Bronchial epithelial cell (primary cell): ENCODE results near the gene SPRING1. TPM values are rescaled to one million over a fixed set of nuclear protein-coding genes. Genes with fewer than 3 reads are reported as not detected.

ENCODE experiments used
- DNase-seq: peaks from one replicate; pipeline ENCODE4 v3.0.0-alpha.2; 2010; ENCODE audit warnings: low read depth
- FAIRE-seq: peaks from 2 replicates; lab custom pipeline; 2011; peaks lifted over from hg19 to GRCh38; lab: Jason Lieb, UNC
- H3K27me3 ChIP-seq: 2 replicates; pipeline ENCODE4 v1.5.1; 2011; ENCODE audit warnings: low read length; ENCODE audit not compliant: control insufficient read depth, insufficient read depth
- H3K36me3 ChIP-seq: 2 replicates; pipeline ENCODE4 v1.5.1; 2011; ENCODE audit warnings: low read length; ENCODE audit not compliant: control insufficient read depth, insufficient read depth
- H3K4me3 ChIP-seq: 2 replicates; pipeline ENCODE4 v1.5.1; 2011; ENCODE audit warnings: mild to moderate bottlenecking, low read depth, low read length, control low read depth
- CTCF ChIP-seq: IDR thresholded peaks from 2 replicates; pipeline ENCODE4 v1.5.1; 2011; ENCODE audit warnings: mild to moderate bottlenecking, moderate library complexity, low read length, control low read depth, inconsistent platforms; ENCODE audit not compliant: insufficient read depth, severe bottlenecking
- total RNA-seq: library from RNA; depleted of rRNA; stranded (reverse); fragments of >200 nt; gene quantifications from 2 replicates; pipeline ENCODE4 v1.2.1, GENCODE V29; 2014

The SPRING1 gene
- total RNA-seq, 1 donor from 2014 or later: 29.7 TPM

GRCh38 chr12:116689979-116690744, 47.7 kb downstream of the SPRING1 start:
- H3K36me3 ChIP-seq: no peaks in the 10 kb centered on the region
- FAIRE-seq: no peak
- peaks cover 15% of the 10 kb centered on the region for H3K27me3 ChIP-seq
- TF ChIP-seq CTCF: no peak
- no peak for DNase-seq
- H3K4me3 ChIP-seq: no peak overlapping the region

- Histone ChIP-seq H3K4me3 (no peak overlapping the region), H3K36me3 (no peaks in the 10 kb centered on the region), H3K27me3 (peaks cover 11% of the 10 kb centered on the region)
- no peak for TF ChIP-seq CTCF
- no peak for DNase-seq
- FAIRE-seq: no peak
Measured at GRCh38 chr12:116689521-116689920, 48.3 kb downstream of the SPRING1 start.

Other genes starting within 250 kb of the SPRING1 start
- 0.79 and 1.8 TPM in 2 replicates for gene MAP1LC3B2, start 178.7 kb downstream of the SPRING1 start, total RNA-seq
- gene RNFT2, start 246 bp upstream of the SPRING1 start, total RNA-seq: 0.26 TPM in 2 replicates
- not detected in 2 replicates for gene HRK, start 143.4 kb upstream of the SPRING1 start, total RNA-seq
- 5.4 and 5.8 TPM in 2 replicates for gene FBXW8, start 172.9 kb upstream of the SPRING1 start, total RNA-seq